ENCODE results near the gene CDC42BPA.

DNA sequence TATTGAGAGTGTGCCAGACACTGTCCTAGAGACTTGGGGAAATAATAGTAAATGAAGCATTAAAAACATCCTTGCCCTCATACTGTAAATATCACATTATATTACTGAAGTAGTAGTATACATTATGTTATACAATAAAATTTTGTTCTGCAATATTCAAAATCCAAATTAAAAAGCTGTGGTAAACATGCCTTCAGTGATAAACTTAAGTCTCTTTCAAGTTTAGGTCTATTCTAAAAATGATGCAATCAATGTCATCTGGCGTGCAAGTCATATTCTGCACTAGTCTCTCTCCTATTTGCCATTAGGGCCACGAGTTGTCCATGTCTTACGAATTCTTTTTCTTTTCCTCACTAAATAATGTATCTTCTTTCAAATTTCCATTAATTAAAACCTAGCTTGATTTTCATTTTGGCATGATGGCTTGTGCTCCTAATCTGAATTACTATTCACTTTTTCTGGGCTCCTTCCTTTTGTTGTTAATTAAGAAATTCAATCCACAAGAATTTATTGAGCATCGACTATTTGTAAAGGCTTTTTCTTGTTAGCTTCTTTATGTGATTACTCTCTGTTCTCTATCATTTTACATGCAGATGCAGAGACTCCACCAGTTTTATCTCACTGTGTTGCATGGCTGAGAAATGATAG lies 247.5 kb downstream of the CDC42BPA start:
- TF ChIP-seq EP300 (IDR thresholded peaks at IDR 0.05; ENCODE audit: borderline replicate concordance in 1 of 2, low read depth in 1 of 2, low read length in 1 of 2) (no peak), EZH2phosphoT487 (IDR thresholded peaks at IDR 0.05; ENCODE audit: borderline replicate concordance, low read depth) (no peak), POLR2AphosphoS5 (IDR thresholded peaks at IDR 0.05; ENCODE audit: low read depth, low read length) (no peak), NRF1 (IDR thresholded peaks at IDR 0.05; ENCODE audit: low read depth, low read length) (no peak), RCOR1 (IDR thresholded peaks at IDR 0.05; ENCODE audit: low read length) (no peak), RXRA (IDR thresholded peaks at IDR 0.05; ENCODE audit: borderline replicate concordance, low read depth) (no peak), RAD21 (IDR thresholded peaks at IDR 0.05; ENCODE audit: low read length) (no peak), CHD2 (IDR thresholded peaks at IDR 0.05; ENCODE audit: low read length, partially characterized antibody) (no peak), GABPA (IDR thresholded peaks at IDR 0.05; ENCODE audit: low read depth) (no peak)
- TF ChIP-seq, protein P1, sequence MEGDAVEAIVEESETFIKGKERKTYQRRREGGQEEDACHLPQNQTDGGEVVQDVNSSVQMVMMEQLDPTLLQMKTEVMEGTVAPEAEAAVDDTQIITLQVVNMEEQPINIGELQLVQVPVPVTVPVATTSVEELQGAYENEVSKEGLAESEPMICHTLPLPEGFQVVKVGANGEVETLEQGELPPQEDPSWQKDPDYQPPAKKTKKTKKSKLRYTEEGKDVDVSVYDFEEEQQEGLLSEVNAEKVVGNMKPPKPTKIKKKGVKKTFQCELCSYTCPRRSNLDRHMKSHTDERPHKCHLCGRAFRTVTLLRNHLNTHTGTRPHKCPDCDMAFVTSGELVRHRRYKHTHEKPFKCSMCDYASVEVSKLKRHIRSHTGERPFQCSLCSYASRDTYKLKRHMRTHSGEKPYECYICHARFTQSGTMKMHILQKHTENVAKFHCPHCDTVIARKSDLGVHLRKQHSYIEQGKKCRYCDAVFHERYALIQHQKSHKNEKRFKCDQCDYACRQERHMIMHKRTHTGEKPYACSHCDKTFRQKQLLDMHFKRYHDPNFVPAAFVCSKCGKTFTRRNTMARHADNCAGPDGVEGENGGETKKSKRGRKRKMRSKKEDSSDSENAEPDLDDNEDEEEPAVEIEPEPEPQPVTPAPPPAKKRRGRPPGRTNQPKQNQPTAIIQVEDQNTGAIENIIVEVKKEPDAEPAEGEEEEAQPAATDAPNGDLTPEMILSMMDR (IDR thresholded peaks at IDR 0.05), result no peak
- TF ChIP-seq, protein P2, sequence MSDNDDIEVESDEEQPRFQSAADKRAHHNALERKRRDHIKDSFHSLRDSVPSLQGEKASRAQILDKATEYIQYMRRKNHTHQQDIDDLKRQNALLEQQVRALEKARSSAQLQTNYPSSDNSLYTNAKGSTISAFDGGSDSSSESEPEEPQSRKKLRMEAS (IDR thresholded peaks at IDR 0.05; ENCODE audit: low read depth), result no peak
- TF ChIP-seq, protein P3, sequence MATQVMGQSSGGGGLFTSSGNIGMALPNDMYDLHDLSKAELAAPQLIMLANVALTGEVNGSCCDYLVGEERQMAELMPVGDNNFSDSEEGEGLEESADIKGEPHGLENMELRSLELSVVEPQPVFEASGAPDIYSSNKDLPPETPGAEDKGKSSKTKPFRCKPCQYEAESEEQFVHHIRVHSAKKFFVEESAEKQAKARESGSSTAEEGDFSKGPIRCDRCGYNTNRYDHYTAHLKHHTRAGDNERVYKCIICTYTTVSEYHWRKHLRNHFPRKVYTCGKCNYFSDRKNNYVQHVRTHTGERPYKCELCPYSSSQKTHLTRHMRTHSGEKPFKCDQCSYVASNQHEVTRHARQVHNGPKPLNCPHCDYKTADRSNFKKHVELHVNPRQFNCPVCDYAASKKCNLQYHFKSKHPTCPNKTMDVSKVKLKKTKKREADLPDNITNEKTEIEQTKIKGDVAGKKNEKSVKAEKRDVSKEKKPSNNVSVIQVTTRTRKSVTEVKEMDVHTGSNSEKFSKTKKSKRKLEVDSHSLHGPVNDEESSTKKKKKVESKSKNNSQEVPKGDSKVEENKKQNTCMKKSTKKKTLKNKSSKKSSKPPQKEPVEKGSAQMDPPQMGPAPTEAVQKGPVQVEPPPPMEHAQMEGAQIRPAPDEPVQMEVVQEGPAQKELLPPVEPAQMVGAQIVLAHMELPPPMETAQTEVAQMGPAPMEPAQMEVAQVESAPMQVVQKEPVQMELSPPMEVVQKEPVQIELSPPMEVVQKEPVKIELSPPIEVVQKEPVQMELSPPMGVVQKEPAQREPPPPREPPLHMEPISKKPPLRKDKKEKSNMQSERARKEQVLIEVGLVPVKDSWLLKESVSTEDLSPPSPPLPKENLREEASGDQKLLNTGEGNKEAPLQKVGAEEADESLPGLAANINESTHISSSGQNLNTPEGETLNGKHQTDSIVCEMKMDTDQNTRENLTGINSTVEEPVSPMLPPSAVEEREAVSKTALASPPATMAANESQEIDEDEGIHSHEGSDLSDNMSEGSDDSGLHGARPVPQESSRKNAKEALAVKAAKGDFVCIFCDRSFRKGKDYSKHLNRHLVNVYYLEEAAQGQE (IDR thresholded peaks at IDR 0.05; ENCODE audit: low read depth, low read length), result no peak
- TF ChIP-seq, protein P4, sequence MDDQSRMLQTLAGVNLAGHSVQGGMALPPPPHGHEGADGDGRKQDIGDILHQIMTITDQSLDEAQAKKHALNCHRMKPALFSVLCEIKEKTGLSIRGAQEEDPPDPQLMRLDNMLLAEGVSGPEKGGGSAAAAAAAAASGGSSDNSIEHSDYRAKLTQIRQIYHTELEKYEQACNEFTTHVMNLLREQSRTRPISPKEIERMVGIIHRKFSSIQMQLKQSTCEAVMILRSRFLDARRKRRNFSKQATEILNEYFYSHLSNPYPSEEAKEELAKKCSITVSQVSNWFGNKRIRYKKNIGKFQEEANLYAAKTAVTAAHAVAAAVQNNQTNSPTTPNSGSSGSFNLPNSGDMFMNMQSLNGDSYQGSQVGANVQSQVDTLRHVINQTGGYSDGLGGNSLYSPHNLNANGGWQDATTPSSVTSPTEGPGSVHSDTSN (IDR thresholded peaks at IDR 0.05), result no peak
